GM21360 (cell line): ENCODE measurements around the gene AKAP7.
"Not testable (repeated sequence)": the region's sequence is repeated elsewhere in the genome, so short reads cannot be mapped to it uniquely, and the experiment has no call there.

Experiments used
- ATAC-seq: cut with Tn5 transposase; IDR thresholded peaks from one replicate; pipeline ENCODE4 v1.9.1; 2021; ENCODE audit warnings: mild to moderate bottlenecking, moderate library complexity; ENCODE audit not compliant: unreplicated experiment

AKAP7 gene

DNA sequence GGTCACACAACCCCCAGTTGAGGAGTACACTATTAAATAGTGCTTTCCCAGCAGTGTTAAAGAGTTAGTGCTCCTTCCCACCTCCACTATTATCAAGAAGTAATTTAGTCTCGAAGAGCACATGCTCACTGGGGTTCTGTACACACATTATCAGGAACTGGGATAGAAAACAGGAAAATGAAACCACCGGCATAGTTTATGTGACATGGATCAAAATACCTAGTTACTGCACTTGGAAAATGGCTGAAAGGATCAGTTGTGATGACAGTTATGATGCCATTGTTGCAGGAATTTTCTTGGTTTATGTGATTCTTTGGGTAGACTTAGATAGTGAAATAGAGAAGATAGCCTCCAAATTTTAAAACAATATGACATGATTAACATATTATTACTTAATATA lies 152.9 kb downstream of the AKAP7 start:
- no peak for ATAC-seq

DNA sequence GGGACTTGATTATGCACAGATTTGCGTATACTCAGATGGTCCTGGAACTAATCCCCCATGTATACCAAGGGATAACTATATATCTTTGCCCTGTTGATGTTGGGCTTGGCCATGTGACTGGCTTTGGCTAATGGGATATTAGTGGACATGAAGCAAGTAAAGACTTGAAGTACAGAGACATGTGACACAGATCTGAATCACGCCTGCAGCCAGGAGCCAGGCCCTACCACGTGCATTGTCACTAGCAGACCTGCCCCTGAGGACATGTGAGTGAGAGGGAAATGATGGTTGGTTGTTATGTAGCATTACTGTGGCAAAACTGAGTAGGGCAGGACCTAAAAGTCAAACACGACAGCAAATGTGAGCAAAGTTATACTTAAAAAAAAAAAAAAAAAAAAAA lies 155.7 kb downstream of the AKAP7 start:
- ATAC-seq: no peak

DNA sequence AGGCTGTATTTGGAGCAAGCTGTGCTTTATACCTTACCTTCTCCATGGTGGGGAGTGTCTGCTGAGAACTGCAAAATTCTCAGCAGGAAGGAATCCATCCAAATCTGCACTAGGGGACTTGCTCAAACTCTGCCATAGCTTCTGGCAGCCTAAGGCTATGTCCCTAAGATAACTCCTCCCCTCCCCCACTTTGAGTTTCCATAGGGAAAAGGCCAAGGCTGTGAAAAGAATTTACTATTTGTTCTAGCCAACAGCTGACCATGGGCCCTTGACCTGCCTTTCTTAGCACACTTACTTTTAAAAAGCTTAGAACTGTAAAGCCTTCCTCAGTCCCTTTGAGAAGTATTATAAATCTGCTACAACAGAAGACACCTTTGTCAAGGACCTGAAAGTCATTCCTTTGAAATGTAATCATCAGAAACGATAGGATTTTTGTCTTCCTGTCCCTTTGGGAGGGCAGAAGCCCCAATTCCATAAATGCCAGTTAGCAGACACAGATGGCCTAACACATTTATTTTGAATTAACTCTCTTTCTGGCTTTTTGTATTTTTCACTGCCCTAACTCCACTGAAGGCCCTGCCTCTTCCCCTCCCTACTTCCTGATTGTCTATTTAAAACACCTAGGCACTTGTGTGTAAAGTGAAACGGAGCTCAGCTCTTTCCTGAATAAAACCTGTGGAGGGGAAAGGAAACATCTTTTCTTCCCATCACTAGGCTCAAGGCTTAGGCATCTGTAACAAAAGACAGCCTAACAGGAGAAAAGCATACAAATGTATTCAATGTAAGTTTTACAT lies 157.1 kb downstream of the AKAP7 start:
- ATAC-seq: no peak

DNA sequence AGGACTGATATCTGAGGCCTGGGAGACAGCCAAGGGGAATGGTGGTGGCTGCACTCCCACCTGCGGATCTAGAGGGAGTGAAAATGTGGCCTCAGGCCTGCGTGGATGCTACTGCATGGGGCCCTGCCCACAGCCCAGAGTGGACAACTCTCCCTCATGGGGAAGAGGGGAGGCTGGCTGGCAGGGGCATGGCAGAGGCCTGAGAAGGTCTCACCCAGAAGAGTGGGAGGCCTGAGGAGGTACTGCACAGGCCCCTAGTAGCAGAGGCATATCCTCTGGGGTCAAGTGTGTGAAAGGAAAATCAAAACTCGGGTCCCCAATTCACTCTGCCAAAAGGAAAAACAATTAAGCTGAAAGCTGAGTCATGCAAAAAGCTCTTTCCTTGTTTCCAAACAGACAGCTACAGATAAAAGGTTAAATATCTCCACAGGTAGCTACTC lies 158.2 kb downstream of the AKAP7 start:
- ATAC-seq: no peak

DNA sequence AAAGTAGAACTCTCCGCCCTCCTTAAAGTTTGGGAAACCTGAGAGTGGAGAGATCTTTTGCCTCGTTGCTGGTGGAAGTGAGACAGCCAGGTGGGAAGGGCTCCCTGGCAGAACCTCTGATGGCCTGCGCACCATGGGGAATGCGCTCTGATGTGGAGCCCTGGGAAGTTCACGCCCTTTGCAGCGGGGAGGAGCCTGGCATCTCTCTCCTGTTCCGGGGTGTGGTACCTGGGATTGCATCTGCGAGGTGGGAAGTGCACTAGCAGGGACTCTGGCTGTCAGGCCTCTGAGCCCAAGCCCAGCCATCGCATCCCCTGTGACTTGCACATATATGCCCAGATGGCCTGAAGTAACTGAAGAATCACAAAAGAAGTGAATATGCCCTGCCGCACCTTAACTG lies 159.8 kb downstream of the AKAP7 start:
- no peak for ATAC-seq

DNA sequence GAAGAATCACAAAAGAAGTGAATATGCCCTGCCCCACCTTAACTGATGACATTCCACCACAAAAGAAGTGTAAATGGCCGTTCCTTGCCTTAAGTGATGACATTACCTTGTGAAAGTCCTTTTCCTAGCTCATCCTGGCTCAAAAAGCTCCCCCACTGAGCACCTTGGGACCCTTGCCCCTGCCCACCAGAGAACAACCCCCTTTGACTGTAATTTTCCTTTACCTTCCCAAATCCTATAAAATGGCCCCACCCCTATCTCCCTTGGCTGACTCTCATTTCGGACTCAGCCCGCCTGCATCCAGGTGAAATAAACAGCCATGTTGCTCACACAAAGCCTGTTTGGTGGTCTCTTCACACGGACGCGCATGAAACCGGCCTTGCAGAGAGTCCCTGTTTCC lies 165.6 kb downstream of the AKAP7 start:
- ATAC-seq: not testable (repeated sequence)

DNA sequence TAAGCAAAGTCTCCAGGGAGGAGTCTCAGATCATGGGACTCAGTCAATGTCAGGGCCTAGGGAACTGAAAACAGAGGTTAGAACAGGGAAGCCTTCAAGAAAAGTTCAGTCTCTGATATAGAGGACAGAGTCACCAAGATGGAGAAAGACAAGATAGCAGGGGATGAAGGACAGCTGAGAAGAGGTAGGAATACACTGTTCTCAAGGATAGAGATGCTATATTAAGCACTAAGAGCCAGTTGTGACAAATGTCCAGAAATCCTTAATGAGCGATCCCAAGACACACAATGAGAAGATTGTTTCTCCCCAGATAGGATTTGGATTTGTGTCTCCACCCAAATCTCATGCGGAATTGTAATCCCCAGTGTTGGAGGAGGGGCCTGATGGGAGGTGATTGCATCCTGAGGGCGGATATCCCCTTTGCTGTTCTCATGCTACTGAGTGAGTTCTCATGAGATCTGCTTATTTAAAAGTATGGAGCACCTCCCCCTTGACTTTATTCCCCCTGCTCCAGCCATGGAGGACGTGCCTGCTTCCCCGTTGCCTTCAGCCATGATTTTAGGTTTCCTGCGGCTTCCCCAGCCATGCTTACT lies 168.2 kb downstream of the AKAP7 start:
- ATAC-seq: no peak

DNA sequence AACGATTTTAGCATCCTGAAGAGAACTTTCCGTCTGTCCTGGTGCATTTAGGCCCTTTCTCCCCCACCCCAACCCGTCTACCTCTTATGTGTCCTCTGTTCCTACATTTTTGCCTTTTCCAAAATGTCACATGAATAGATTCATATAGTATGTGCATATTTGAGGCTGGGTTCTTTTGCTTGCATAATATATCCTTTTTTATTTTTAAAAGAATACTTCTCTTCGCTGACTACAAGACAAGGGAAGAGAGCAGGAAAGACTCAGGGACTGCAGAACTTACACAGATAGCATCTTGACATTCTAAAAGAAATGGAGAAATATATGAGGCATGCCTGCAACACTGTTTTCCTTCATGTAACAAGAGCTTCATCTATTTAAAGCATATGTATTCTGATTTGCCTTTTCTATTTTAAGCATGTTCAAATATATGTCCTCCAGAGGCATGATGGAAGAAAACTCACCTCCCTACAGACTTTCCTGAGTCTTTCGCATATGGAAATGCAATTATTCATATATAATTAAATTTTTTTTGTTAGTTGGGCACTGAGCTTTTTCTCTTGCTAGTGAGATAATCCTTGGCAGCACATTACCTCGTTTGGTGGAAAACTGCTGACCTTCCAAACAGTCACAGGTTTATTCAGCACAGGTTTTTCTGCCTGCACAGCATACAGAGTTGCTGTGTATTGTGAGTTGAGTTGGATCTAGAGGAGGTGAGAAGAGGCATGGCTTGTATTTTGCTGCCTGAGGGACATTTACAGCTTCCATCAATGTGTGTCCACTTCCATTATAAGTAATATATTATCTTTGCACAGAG lies 170.0 kb downstream of the AKAP7 start:
- ATAC-seq: no peak

DNA sequence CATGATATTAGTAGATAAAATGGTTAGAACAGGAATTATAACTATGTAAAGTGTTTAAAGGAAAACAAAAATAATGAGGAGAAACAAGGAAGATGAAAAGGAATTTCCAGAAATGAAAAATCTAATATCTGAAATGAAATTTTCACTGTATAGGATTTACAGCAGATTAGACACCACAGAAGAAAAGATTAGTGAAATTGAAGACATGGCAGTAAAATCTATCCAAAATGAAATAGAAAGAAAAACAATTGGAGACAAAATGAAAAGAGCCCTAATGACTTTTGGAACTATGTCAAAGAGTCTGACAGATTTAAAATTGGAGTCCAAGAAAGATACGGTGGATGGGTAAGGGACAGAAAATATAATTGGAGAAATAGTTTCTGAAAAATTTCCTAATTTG lies 174.2 kb downstream of the AKAP7 start:
- no peak for ATAC-seq

DNA sequence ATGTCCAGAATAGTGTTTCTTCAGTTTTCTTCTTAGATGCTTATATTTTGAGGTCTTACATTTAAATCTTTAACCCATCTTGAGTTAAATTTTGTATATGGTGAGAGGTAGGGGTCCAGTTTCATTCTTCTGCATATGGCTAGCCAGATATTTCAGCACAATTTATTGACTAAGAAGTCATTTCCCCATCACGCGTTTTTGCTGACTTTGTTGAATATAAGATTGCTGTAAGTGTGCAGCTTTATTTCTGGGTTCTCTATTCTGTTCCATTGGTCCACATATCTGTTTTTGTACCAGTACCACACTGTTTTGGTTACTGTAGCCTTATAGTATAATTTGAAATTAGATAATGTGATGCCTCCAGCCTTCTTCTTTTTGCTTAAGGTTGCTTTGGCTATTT lies 179.6 kb downstream of the AKAP7 start:
- no peak for ATAC-seq

DNA sequence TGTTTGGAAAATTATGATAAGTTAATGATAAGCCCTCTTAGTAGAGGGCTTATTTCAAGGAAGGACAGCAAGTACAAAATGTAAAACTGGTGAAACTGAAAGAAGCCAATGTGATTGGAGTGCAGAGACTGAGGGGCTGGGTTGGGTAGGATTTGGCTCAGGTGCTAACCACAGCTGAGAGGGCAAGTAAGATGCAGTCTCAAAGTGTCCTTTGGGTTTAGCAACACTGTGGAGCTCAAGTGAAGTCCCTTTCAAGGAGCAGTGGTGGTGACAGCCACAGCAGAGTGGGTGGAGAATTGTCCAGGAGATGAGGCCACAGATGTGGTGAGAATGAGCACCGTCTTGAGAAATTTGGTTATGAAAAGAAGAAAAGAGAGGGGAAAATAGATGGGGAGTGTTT lies 181.4 kb downstream of the AKAP7 start:
- no peak for ATAC-seq

DNA sequence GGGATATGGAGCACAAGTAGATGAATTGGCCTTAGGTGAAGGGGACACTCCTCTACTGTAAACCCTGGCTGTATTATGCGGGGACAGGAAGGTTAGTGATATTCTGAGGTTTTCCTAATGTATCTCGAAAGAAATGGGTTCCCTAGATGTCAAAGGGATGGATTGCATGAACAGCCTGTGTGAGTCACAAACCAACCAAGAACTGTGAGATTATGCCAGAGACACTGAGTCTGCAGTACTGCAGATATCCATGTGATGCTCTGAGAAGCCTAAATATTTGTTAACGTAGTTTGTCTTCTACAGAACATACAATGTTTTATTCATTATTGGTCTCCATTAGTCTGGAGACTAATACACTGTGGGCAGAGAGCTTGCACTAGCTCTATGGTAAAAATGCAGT lies 182.2 kb downstream of the AKAP7 start:
- no peak for ATAC-seq

DNA sequence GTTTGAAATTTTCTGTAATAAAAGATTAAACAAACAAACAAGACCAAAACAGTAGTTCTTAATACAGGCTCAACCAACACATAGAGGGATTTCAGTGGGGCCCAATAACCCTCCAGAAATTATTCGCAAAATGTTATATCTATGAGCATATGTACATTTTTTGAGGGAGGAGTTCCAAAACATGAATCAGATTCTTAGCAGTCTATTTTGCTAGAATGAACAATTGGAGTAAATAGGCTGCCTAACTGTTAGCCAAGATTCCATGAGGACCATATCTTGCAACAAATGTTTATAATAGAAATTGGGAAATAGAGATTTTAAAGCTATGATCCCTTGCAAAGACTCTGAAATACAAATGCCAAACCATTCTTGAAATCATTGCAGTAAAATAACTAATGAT lies 186.3 kb downstream of the AKAP7 start:
- ATAC-seq: no peak

DNA sequence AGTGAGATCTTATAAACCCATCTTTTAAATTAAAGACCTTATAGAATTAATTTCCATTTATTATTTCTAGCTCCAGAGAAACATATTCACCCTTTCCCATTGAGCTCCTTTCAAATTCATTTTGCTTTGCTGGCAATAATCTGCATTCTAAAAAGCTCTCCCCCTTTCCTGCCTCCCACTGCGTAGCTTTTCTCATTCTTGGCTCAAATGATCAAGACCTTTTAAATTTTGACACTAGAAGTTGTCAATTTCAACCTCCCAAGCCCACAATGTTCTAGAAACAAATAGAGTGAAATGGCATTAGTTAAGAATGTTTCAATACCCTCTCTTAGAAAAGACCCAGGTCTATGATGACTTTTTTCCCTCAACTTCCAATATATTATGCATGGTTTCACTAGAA lies 186.9 kb downstream of the AKAP7 start:
- ATAC-seq: no peak

DNA sequence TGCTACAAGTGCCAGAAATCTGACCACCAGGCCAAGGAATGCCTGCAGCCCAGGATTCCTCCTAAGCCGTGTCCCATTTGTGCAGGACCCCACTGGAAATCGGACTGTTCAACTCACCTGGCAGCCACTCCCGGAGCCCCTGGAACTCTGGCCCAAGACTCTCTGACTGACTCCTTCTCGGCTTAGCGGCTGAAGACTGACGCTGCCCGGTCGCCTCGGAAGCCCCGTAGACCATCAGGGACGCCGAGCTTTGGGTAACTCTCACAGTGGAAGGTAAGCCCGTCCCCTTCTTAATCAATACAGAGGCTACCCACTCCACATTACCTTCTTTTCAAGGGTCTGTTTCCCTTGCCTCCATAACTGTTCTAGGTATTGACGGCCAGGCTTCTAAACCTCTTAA lies 190.4 kb downstream of the AKAP7 start:
- ATAC-seq: not testable (repeated sequence)

DNA sequence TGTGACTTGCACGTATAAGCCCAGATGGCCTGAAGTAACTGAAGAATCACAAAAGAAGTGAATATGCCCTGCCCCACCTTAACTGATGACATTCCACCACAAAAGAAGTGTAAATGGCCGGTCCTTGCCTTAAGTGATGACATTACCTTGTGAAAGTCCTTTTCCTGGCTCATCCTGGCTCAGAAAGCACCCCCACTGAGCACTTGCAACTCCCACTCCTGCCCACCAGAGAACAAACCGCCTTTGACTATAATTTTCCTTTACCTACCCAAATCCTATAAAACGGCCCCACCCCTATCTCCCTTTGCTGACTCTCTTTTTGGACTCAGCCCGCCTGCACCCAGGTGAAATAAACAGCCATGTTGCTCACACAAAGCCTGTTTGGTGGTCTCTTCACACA lies 193.5 kb downstream of the AKAP7 start:
- not testable (repeated sequence) for ATAC-seq

DNA sequence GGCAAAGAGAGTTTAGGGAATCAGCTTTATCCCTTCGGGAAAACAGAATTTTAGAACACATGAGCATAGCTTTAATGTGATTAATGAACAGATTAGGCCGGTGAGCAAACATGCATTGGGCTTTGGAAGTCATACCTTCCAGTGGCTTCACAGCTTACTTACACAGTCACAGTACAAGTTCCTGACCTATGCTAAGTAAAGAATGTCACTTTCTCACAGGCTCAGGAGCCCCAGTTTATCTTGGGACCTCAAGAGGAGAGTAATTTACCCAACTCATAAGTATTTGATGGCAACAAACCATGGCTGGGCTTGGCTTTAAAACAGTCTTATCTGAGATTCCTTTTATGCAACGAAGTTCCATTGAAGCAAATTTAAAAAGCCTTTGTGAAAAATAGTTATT lies 195.9 kb downstream of the AKAP7 start:
- ATAC-seq: no peak

DNA sequence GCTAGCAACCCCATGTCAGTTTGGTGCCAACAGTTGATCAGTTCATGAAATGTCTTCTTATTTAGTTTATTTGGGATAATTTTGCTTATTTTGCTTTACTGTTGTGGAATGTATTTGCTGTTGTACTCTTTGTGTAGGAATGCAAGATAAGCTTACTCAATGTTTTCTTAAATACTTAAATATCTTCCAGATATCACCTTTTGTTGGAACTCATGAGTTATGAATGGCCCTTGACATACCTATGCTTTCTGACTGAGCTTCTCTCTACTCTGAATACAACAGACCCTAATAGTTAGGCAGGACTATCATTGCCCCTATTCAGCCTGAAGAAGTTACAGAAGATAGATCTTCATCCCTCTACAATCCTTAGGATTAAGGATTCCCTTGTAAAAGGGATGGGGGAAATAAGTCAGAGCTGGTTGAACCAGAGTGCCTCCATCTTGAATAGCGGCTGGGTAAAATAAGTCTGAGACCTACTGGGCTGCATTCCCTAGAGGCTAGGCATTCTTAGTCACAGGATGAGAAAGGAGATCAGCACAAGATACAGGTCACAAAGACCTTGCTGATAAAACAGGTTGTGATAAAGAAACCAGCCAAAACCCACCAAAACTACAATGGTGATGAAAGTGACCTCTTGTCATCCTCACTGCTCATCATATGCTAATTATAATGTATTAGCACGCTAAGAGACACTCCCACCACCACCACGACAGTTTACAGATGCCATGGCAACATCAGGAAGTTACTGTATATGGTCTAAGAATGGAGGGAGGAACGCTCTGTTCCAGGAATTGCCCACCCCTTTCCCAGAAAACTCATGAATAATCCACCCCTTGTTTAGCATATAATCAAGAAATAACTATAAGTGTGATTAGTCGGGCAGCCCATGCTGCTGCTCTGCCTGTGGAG lies 196.9 kb downstream of the AKAP7 start:
- ATAC-seq: no peak
